ENCODE results near the gene DNAH2. TPM values are rescaled to one million over a fixed set of nuclear protein-coding genes. Genes with fewer than 3 reads are reported as not detected.

Gene DNAH2
- total RNA-seq, 1 experiment from 2014 or later: 0.15 TPM

DNA sequence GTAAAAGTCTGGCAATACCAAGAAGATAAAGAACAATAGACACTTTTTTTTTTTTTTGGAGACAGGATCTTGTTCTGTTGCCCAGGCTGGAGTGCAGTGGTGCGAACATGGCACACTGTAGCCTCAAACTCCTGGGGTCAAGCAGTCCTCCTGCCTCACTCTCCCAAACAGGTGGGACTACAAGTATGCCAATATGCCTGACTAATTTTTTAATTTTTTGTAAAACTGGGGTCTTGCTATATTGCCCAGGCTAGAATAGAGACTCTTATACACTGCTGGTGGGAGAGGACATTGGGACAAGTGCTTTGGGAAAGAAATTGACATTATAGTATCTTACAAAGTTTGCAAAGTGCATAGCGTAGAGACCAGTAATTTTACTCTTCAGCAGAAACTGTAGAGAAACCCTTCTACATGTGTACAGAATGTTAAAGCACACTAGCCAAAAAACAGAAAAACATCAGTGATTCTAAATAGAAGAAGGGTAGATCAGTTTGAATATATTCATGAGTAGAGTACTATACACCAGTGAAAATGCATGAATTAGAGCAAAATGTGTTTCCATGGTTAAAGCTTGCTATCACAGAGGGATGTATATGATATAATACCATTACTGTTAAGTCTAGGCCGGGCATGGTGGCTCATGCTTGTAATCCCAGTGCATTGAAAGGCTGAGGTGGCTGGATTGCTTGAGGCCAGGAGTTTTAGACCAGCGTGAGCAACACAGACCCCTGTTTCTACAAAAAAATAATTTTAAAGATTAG lies 19.5 kb upstream of the DNAH2 start:
- Histone ChIP-seq H3K4me2 (ENCODE audit: insufficient read depth, insufficient read length, low read length) (no peak overlapping the region), H3K79me1 (ENCODE audit: insufficient read depth, low read depth, low read length, poor library complexity, severe bottlenecking) (no peaks in the 10 kb centered on the region), H2AK5ac (ENCODE audit: insufficient read length, low read length) (no peak overlapping the region), H4K20me1 (ENCODE audit: control insufficient read depth, insufficient read depth, insufficient read length) (no peaks in the 10 kb centered on the region), H3K79me2 (ENCODE audit: insufficient read depth, low read length) (no peaks in the 10 kb centered on the region), H3K18ac (ENCODE audit: insufficient read length, low read depth, low read length) (no peak overlapping the region), H3K9me3 (ENCODE audit: control insufficient read depth, low read depth, low read length) (no peaks in the 10 kb centered on the region), H3K9ac (ENCODE audit: extremely low read depth, insufficient read length, low read length) (no peak overlapping the region), H3K27ac (ENCODE audit: insufficient read length, low read depth, low read length) (no peak overlapping the region), H4K8ac (replicated peaks; ENCODE audit: insufficient read length, low read depth, low read length) (no peak overlapping the region), H4K5ac (ENCODE audit: insufficient read length, low read depth, low read length) (no peak overlapping the region), H3K14ac (ENCODE audit: insufficient read depth, low read length) (no peak overlapping the region), H3K4me1 (ENCODE audit: insufficient read depth, low read length) (no peaks in the 10 kb centered on the region), H2BK20ac (ENCODE audit: low read depth, low read length, poor library complexity, severe bottlenecking) (no peak overlapping the region), H3T11ph (ENCODE audit: low read length) (no peak overlapping the region), H2BK15ac (ENCODE audit: low read depth, low read length) (no peak overlapping the region), H3K23ac (ENCODE audit: insufficient read length, low read depth, low read length) (no peak overlapping the region), H2BK12ac (ENCODE audit: insufficient read length, low read depth, low read length) (no peak overlapping the region), H3K27me3 (ENCODE audit: insufficient read depth, low read length) (no peaks in the 10 kb centered on the region), H2BK5ac (ENCODE audit: insufficient read length, low read length) (no peak overlapping the region), H2BK120ac (ENCODE audit: low read depth, low read length, poor library complexity, severe bottlenecking) (no peak overlapping the region), H3K23me2 (ENCODE audit: insufficient read length, low read depth, low read length, poor library complexity, severe bottlenecking) (no peaks in the 10 kb centered on the region), H2AFZ (ENCODE audit: low read length) (no peak overlapping the region), H3K4ac (ENCODE audit: low read depth, low read length) (no peak overlapping the region), H4K91ac (ENCODE audit: insufficient read length, low read depth, low read length) (no peak overlapping the region), H3K56ac (ENCODE audit: insufficient read length, low read depth, low read length) (no peak overlapping the region)
- no peak for DNase-seq
- peaks cover 18 to 42% (median 38%) of the 10 kb centered on the region in 3 experiments; a peak in 6 of 7 replicates for H3K36me3 Mint-ChIP-seq (ENCODE audit: insufficient read depth in 1 of 3, low read depth in 3 of 3)
- TF ChIP-seq, protein P1, sequence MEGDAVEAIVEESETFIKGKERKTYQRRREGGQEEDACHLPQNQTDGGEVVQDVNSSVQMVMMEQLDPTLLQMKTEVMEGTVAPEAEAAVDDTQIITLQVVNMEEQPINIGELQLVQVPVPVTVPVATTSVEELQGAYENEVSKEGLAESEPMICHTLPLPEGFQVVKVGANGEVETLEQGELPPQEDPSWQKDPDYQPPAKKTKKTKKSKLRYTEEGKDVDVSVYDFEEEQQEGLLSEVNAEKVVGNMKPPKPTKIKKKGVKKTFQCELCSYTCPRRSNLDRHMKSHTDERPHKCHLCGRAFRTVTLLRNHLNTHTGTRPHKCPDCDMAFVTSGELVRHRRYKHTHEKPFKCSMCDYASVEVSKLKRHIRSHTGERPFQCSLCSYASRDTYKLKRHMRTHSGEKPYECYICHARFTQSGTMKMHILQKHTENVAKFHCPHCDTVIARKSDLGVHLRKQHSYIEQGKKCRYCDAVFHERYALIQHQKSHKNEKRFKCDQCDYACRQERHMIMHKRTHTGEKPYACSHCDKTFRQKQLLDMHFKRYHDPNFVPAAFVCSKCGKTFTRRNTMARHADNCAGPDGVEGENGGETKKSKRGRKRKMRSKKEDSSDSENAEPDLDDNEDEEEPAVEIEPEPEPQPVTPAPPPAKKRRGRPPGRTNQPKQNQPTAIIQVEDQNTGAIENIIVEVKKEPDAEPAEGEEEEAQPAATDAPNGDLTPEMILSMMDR (conservative IDR thresholded peaks at IDR 0.05): no peak
- no peaks in the 10 kb centered on the region; a peak in 1 of 5 replicates for H3K9me3 Mint-ChIP-seq
- no CpG with 5 or more reads among the region's 4 CpGs for whole genome bisulfite sequencing (ENCODE audit: extremely low coverage, insufficient read length, low lambda C conversion rate)
- H3K27me3 Mint-ChIP-seq (ENCODE audit: low read depth): no peaks in the 10 kb centered on the region
- no peak overlapping the region for H3K27ac Mint-ChIP-seq
- peaks cover 0 to 2% of the 10 kb centered on the region in 2 experiments; a peak in 2 of 4 replicates for H3K4me1 Mint-ChIP-seq
- H3K4me3 Mint-ChIP-seq: no peak overlapping the region
